ENCODE measurements around the gene TACO1.

TACO1 gene

GRCh38 chr17:63601439-63602371 lies 1.0 kb downstream of the TACO1 start:
- DNase-seq: peak; percentile 6

GRCh38 chr17:63609816-63610573 lies 9.3 kb downstream of the TACO1 start:
- DNase-seq: no peak

GRCh38 chr17:63610854-63611253 lies 10.2 kb downstream of the TACO1 start:
- DNase-seq: no peak

GRCh38 chr17:63611354-63611753 lies 10.7 kb downstream of the TACO1 start:
- DNase-seq: no peak

GRCh38 chr17:63613663-63614062 lies 13.0 kb downstream of the TACO1 start:
- no peak for DNase-seq

- DNase-seq: no peak
Observed at GRCh38 chr17:63621229-63621683, 20.6 kb downstream of the TACO1 start.

GRCh38 chr17:63621684-63622573 lies 21.2 kb downstream of the TACO1 start, which contains the start of gene MAP3K3:
Gene MAP3K3, plus strand, starts transcription at chr17:63622417. Its CDS starts 343 bp downstream, at chr17:63622760.
- DNase-seq: peak; percentile 100

GRCh38 chr17:63622574-63623390 lies 22.1 kb downstream of the TACO1 start:
- DNase-seq: peak; percentile 49

- no peak for DNase-seq
Observed at GRCh38 chr17:63623786-63624530, 23.3 kb downstream of the TACO1 start.

GRCh38 chr17:63624531-63624880 lies 23.8 kb downstream of the TACO1 start:
- no peak for DNase-seq

GRCh38 chr17:63626551-63627180 lies 26.0 kb downstream of the TACO1 start:
- DNase-seq: no peak

- no peak for DNase-seq
Observed at GRCh38 chr17:63629627-63630026, 28.9 kb downstream of the TACO1 start.

- DNase-seq: no peak
Observed at GRCh38 chr17:63631062-63631461, 30.4 kb downstream of the TACO1 start.

- no peak for DNase-seq
Observed at GRCh38 chr17:63631626-63632025, 30.9 kb downstream of the TACO1 start.

GRCh38 chr17:63633742-63634141 lies 33.0 kb downstream of the TACO1 start:
- DNase-seq: no peak

- no peak for DNase-seq
Observed at GRCh38 chr17:63634163-63634562, 33.5 kb downstream of the TACO1 start.

GRCh38 chr17:63634816-63635215 lies 34.1 kb downstream of the TACO1 start:
- peak; percentile 29 for DNase-seq

GRCh38 chr17:63635290-63635689 lies 34.6 kb downstream of the TACO1 start:
- no peak for DNase-seq

GRCh38 chr17:63635787-63636186 lies 35.1 kb downstream of the TACO1 start:
- no peak for DNase-seq

GRCh38 chr17:63639125-63639524 lies 38.4 kb downstream of the TACO1 start:
- no peak for DNase-seq

- no peak for DNase-seq
Observed at GRCh38 chr17:63640038-63640437, 39.3 kb downstream of the TACO1 start.
